Panc1 (cell line): Measurements from ENCODE around the gene KCNQ1OT1. TPM values are rescaled to one million over a fixed set of nuclear protein-coding genes. Genes with fewer than 3 reads are reported as not detected.

Experiments used
- ATAC-seq: fragments of 200-7000 bp; cut with Tn5 transposase; 2 replicates; pipeline ENCODE4 v1.9.1; 2020; ENCODE audit warnings: mild to moderate bottlenecking, moderate library complexity
- BruUV-seq: library from RNA; stranded (reverse); fragments of 400-500 nt; replicated peaks from 2 replicates; lab custom pipeline; 2021; lab: Mats Ljungman, UMichigan
- CTCF ChIA-PET: fragments of 300-600 bp; sonication (Branson Sonifier 250); formaldehyde crosslinking; loops from one replicate; lab custom pipeline; 2022; ENCODE audit warnings: antibody characterized with exemption; lab: Charles Lee
- POLR2A ChIA-PET: fragments of 300-600 bp; sonication (Branson Sonifier 250); formaldehyde crosslinking; loops from one replicate; lab custom pipeline; 2022; ENCODE audit warnings: antibody characterized with exemption; lab: Charles Lee
- DNase-seq: peaks from one replicate; pipeline ENCODE4 v3.0.0-alpha.2; 2010; ENCODE audit warnings: low read depth, low spot score
- H3K27ac ChIP-seq: 2 replicates; pipeline ENCODE4 v1.5.1; 2011; ENCODE audit warnings: mild to moderate bottlenecking, low read length, inconsistent platforms
- H3K27me3 ChIP-seq: fragments of 200-500 bp; sonication (Bioruptor generic); 2 replicates; pipeline ENCODE4 v1.6.0; 2014; ENCODE audit warnings: low read length, inconsistent platforms; ENCODE audit not compliant: control insufficient read depth, insufficient read depth
- H3K36me3 ChIP-seq: fragments of 200-500 bp; sonication (Bioruptor generic); 2 replicates; pipeline ENCODE4 v1.5.1; 2014; ENCODE audit warnings: inconsistent platforms, mild to moderate bottlenecking, low read length, moderate library complexity; ENCODE audit not compliant: control insufficient read depth, insufficient read depth
- H3K4me1 ChIP-seq: 2 replicates; pipeline ENCODE4 v1.5.1; 2011; ENCODE audit warnings: inconsistent platforms, mild to moderate bottlenecking, low read length, moderate library complexity; ENCODE audit not compliant: control insufficient read depth, insufficient read depth
- H3K4me3 ChIP-seq, 2 experiments: 2 replicates each; pipeline ENCODE4 v1.5.1; 2011 to 2012; ENCODE audit warnings: low read depth in 2 of 2, low read length in 2 of 2, mild to moderate bottlenecking in 2 of 2, inconsistent platforms in 1 of 2, moderate library complexity in 1 of 2
- H3K9me3 ChIP-seq: fragments of 200-500 bp; sonication (Bioruptor generic); 2 replicates; pipeline ENCODE4 v1.5.1; 2014; ENCODE audit warnings: low read depth, mild to moderate bottlenecking, inconsistent platforms, low read length, moderate library complexity; ENCODE audit not compliant: control insufficient read depth, insufficient read depth
- POLR2AphosphoS5 ChIP-seq: IDR thresholded peaks from 2 replicates; pipeline ENCODE4 v1.6.1; 2012; ENCODE audit warnings: mild to moderate bottlenecking, low read depth, low read length, moderate library complexity
- REST ChIP-seq, 2 experiments: IDR thresholded peaks; 2 replicates each; pipeline ENCODE4 v1.6.1; 2011 to 2012; ENCODE audit warnings: low read depth in 2 of 2, control low read depth in 1 of 2, low read length in 1 of 2, mild to moderate bottlenecking in 1 of 2, moderate library complexity in 1 of 2; ENCODE audit not compliant: insufficient read depth in 1 of 2
- SIN3A ChIP-seq: IDR thresholded peaks from 2 replicates; pipeline ENCODE4 v1.6.1; 2012; ENCODE audit warnings: low read depth, mild to moderate bottlenecking, low read length, moderate library complexity, borderline replicate concordance; ENCODE audit not compliant: insufficient read depth
- TCF7L2 ChIP-seq: IDR thresholded peaks from 2 replicates; pipeline ENCODE4 v1.6.1; 2011; ENCODE audit warnings: mild to moderate bottlenecking, low read depth, low read length, inconsistent platforms
- in situ Hi-C: cut with HindIII; loops from 2 replicates; pipeline ENCODE4 v1.10.0; 2016; ENCODE audit warnings: low sequenced_read_pairs, low pct_unique_long_range_greater_than_20kb
- intact Hi-C: fragments of 100-400 bp; cut with micrococcal nuclease; formaldehyde crosslinking; loops from one replicate; pipeline ENCODE4 v1.10.0; 2022; ENCODE audit not compliant: unreplicated experiment
- total RNA-seq: library from RNA; stranded (reverse); gene quantifications from one replicate; pipeline ENCODE4 v1.2.1, GENCODE V29; 2021; ENCODE audit not compliant: unreplicated experiment
- TF ChIP-seq, protein P1 (sequence below): fragments of 450-650 bp; IDR thresholded peaks from 2 replicates; pipeline ENCODE4 v1.5.1; 2017; ENCODE audit warnings: mild to moderate bottlenecking

The KCNQ1OT1 gene
- total RNA-seq, 1 experiment from 2014 or later = 1.3 TPM

DNA sequence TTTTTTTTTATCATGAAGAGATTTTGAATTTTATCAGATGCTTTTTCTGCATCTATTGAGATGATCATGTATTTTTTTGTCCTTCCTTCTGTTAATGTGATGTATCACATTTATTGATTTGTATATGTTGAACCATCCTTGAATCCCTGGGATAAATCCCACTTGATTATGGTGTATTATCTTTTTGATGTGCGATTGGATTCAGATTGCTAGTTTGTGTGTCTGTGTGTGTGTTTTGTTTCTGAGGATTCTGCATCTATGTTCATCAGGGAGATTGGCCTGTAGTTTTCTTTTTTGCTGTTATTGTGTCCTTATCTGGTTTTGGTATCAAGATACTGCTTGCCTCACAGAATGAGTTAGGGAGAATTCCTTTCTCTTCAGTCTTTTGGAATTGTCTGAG, 52.6 kb downstream of the KCNQ1OT1 start:
- Histone ChIP-seq H3K4me1 (no peaks in the 10 kb centered on the region), H3K4me3 (no peak overlapping the region), H3K36me3 (no peaks in the 10 kb centered on the region), H3K27ac (no peak overlapping the region), H3K9me3 (peaks cover 62% of the 10 kb centered on the region), H3K27me3 (no peaks in the 10 kb centered on the region)
- ChIA-PET POLR2A (no interaction called here), CTCF (no interaction called here)
- intact Hi-C loops = no loop called here
- in situ Hi-C loops = no loop called here
- DNase-seq (no peak), ATAC-seq (no peak)
- TF ChIP-seq SIN3A = no peak
- TF ChIP-seq TCF7L2 = no peak
- TF ChIP-seq REST (IDR thresholded peaks at IDR 0.05; ENCODE audit: insufficient read depth in 1 of 2, low read depth in 2 of 2, low read length in 1 of 2) = no peak
- TF ChIP-seq POLR2AphosphoS5 = no peak
- TF ChIP-seq, protein P1, sequence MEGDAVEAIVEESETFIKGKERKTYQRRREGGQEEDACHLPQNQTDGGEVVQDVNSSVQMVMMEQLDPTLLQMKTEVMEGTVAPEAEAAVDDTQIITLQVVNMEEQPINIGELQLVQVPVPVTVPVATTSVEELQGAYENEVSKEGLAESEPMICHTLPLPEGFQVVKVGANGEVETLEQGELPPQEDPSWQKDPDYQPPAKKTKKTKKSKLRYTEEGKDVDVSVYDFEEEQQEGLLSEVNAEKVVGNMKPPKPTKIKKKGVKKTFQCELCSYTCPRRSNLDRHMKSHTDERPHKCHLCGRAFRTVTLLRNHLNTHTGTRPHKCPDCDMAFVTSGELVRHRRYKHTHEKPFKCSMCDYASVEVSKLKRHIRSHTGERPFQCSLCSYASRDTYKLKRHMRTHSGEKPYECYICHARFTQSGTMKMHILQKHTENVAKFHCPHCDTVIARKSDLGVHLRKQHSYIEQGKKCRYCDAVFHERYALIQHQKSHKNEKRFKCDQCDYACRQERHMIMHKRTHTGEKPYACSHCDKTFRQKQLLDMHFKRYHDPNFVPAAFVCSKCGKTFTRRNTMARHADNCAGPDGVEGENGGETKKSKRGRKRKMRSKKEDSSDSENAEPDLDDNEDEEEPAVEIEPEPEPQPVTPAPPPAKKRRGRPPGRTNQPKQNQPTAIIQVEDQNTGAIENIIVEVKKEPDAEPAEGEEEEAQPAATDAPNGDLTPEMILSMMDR = no peak
- BruUV-seq = no TSS peak

GRCh38 chr11:2645779-2646118, 54.0 kb downstream of the KCNQ1OT1 start:
- H3K4me3 ChIP-seq = no peak overlapping the region
- intact Hi-C loops (no loop called here), in situ Hi-C loops (no loop called here)
- no peak overlapping the region for H3K27ac ChIP-seq
- H3K27me3 ChIP-seq = no peaks in the 10 kb centered on the region
- ATAC-seq (no peak), DNase-seq (no peak)
- POLR2A ChIA-PET = no interaction called here
- no TSS peak for BruUV-seq
- no peaks in the 10 kb centered on the region for H3K36me3 ChIP-seq
- CTCF ChIA-PET = no interaction called here
- H3K9me3 ChIP-seq = peaks cover 58% of the 10 kb centered on the region
- no peak for TF ChIP-seq POLR2AphosphoS5
- TF ChIP-seq REST (IDR thresholded peaks at IDR 0.05; ENCODE audit: insufficient read depth in 1 of 2, low read depth in 2 of 2, low read length in 1 of 2) = no peak
- TF ChIP-seq SIN3A = no peak
- TF ChIP-seq, protein P1 = no peak
- TF ChIP-seq TCF7L2 = no peak
- no peaks in the 10 kb centered on the region for H3K4me1 ChIP-seq
